HG03432 (cell line): ENCODE measurements around the gene TECPR2.
A peak's percentile ranks its signal among the peaks of the same experiment; 100 is the strongest.
"Not testable (repeated sequence)": the region's sequence is repeated elsewhere in the genome, so short reads cannot be mapped to it uniquely, and the experiment has no call there.

Experiments
- ATAC-seq: cut with Tn5 transposase; IDR thresholded peaks from one replicate; pipeline ENCODE4 v1.9.1; 2021; ENCODE audit warnings: mild to moderate bottlenecking, moderate library complexity; ENCODE audit not compliant: unreplicated experiment

TECPR2 gene

GRCh38 chr14:102333795-102334705 is 28.7 kb upstream of the TECPR2 start:
- no peak for ATAC-seq

- no peak for ATAC-seq
Observed at GRCh38 chr14:102335163-102335562, 27.6 kb upstream of the TECPR2 start.

- ATAC-seq, result no peak
Observed at GRCh38 chr14:102338724-102339123, 24.0 kb upstream of the TECPR2 start.

- no peak for ATAC-seq
Observed at GRCh38 chr14:102341566-102341965, 21.2 kb upstream of the TECPR2 start.

DNA sequence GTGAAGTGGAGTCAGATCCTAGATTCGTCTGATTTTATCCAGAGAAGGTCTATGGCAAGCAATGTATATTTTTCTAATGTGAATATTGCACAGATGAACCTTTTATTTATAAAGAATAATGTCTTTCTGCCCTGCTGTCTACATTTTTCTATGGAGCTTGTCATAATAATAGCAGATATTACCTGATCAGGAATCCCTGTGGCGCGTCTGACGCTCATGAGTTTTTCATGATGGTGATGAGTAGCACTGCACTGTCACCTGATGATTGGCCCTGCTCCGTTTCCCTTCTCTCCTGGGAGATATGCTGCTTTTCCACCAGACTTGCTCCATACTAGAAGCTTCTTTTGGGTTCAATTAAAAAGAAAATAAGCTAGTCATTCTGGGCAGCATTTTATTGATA is 20.5 kb upstream of the TECPR2 start:
- no peak for ATAC-seq

DNA sequence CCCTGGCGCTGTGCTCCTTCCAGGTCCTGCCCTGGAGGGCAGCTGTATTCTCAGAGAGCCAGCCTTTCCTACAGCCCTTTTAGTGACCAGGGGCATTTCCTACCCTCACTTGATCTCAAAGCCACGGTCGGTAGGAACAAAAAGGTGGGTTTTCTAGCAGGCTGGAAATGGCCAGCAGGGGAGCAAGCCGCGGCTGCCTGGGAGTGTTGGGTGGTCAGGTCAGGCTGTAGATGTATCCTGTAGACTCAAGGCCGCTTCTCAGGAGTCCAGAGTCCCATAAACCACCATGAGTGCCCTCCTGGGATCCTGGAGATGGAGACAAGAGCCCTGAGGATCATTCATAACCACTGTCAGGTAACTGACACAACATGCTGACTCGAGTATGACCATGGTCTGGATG is 18.7 kb upstream of the TECPR2 start:
- no peak for ATAC-seq

DNA sequence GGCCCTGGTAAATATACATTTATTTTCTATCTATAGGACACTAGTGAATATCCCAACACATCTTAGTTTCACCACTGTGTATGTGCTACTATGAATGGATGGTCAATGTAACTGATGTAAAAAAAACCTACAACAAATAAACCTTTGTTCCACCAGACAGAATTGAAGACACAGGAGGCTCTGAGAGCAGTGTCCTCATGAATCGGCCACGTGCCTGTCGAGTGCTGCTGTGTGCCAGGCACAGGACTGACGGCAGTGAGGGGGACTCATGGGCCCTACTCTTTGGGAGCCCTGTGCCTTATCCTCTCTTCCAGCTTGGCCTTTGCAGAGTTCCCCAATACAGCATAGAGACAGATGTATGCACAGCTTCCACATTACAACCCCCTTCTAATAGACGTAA is 18.3 kb upstream of the TECPR2 start:
- no peak for ATAC-seq

DNA sequence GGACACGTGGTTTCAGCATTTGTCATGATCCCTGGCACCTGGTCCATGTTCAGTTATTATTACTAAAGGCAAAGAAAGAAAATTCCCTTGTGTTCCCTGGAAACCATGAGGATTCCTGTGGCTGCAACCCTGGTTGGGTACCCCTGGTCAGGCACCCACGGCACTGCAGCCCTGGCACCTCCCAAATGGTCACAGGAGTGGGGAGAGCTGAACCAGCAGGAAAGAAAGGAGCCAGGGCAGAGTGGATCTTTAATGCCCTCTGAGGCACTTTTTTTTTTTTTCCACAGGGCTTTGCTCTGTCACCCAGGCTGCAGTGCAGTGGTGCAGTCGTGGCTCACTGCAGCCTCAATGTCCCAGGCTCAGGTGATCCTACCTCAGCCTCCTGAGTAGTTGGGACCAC is 17.5 kb upstream of the TECPR2 start:
- no peak for ATAC-seq

GRCh38 chr14:102346645-102347044 is 16.1 kb upstream of the TECPR2 start:
- no peak for ATAC-seq

DNA sequence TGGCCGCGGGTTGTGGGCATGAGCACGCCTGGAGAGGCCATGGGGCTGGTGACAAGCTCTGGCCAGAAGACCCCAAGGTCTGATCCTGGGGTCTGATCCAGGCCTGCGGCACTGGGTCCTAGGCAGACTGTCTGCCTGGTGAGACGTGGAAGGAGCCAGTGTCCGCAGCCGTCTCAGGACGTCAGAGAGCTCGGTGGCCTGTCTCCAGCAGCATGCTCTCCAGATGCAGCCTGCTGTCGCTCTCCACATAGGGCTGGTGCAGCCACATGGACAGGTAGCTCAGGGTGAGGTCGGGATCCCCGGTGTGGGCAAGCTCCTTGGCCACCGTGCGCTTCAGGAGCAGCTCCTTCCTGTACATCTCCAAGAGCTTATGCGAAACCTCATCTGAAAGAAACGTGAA is 14.4 kb upstream of the TECPR2 start:
- no peak for ATAC-seq

- no peak for ATAC-seq
Observed at GRCh38 chr14:102351023-102351422, 11.7 kb upstream of the TECPR2 start.

DNA sequence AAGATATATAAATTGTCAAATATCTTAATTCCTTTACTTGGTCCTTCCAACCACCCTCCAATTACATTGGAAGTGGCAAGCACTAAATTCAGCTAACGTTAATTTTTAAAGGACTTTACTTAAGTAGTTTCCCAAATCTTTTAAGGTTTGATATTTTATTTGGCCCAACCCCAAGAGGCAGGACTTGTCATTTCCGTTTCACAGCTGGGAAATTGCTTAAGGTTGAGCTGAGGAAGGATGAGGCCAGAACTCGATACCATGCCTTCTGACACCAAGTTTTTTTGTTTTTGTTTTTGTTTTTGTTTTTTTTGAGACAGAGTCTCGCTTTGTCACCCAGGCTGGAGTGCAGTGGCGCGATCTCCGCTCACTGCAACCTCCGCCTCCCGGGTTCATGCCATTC is 11.1 kb upstream of the TECPR2 start:
- not testable (repeated sequence) for ATAC-seq

- ATAC-seq, result no peak
Observed at GRCh38 chr14:102352213-102352612, 10.5 kb upstream of the TECPR2 start.

- no peak for ATAC-seq
Observed at GRCh38 chr14:102353126-102353619, 9.6 kb upstream of the TECPR2 start.

GRCh38 chr14:102356280-102356679 is 6.5 kb upstream of the TECPR2 start:
- no peak for ATAC-seq

DNA sequence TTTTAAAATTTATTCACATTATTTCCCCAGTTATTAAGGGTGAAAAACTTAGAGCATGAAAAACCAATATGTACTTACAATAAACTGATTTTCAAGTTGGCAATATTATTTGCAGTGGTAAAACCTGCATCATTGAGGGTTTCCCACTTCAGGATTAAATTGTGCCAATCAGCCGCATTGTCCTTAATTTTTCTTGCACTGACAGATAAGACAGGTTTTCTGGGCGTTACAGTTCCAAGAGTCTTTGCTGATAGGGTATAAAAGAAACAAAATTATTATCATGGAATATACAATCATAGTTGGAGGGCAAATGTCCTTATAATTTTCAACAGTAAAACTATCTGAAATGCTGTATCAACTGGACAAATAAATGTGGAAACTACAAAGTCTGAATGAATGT is 3.4 kb upstream of the TECPR2 start:
- ATAC-seq, result no peak

- no peak for ATAC-seq
Observed at GRCh38 chr14:102360388-102360787, 2.4 kb upstream of the TECPR2 start.

DNA sequence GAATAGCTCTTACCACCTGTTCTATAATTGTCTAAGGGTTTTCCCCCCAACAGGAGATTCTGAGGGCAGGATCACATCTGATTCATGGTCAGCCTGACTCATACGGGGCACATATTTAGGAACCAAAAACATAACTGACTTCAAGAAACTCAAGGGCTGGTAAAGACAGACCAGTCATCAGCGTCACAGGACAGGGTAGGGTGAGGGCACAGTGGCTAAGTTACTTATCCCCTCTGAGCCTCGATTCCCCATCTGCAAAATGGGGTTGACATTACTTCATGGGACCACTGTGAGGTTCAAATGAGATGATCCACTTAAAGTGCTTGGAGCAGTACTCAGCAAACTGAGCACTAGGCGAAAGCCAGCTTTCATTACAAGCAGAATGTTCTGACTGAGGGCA is 657 bp upstream of the TECPR2 start:
- ATAC-seq, result peak; percentile 33

DNA sequence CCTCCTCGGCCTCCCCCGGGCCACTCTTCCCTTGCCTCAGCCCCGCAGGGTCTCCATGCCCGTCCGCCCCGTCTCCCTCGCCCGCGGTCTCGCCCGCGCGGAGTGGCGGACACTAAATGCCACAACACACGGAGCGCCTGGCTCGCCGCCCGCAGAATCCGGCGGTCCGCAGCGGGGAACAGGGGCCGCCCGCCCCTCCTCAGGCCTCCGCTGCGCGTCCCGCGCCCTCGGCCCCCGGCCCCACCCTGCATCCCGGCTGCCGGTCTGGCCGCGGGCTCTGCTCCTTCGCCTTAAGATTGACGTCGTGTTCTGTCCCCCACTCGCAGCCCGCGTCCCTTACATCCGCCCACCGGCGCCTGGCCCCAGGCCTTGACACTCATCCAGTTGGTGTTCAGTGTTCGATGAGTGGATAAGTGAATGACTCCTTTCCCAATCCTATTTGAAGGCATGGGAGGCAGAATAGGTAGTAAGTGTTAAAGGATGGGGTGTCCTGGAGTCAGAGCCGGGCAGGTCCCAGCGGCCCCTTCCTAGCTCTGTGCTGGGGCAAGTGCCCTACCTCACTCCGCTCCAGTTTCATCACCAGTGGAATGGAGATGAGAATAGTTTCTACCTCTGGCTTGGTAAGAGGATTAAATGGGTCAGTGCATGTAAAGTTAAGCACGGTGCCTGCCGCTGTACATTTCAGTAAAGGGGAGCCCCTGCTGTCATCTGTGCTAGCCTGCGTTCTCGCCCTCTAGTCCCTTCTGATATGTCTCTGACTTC is 622 bp downstream of the TECPR2 start:
- ATAC-seq, result peak; percentile 46

GRCh38 chr14:102370305-102370809 is 7.6 kb downstream of the TECPR2 start:
- no peak for ATAC-seq

- ATAC-seq, result no peak
Observed at GRCh38 chr14:102371361-102371760, 8.6 kb downstream of the TECPR2 start.

- no peak for ATAC-seq
Observed at GRCh38 chr14:102373110-102373509, 10.4 kb downstream of the TECPR2 start.
